ENCODE measurements around the gene FUT7.

The FUT7 gene

DNA sequence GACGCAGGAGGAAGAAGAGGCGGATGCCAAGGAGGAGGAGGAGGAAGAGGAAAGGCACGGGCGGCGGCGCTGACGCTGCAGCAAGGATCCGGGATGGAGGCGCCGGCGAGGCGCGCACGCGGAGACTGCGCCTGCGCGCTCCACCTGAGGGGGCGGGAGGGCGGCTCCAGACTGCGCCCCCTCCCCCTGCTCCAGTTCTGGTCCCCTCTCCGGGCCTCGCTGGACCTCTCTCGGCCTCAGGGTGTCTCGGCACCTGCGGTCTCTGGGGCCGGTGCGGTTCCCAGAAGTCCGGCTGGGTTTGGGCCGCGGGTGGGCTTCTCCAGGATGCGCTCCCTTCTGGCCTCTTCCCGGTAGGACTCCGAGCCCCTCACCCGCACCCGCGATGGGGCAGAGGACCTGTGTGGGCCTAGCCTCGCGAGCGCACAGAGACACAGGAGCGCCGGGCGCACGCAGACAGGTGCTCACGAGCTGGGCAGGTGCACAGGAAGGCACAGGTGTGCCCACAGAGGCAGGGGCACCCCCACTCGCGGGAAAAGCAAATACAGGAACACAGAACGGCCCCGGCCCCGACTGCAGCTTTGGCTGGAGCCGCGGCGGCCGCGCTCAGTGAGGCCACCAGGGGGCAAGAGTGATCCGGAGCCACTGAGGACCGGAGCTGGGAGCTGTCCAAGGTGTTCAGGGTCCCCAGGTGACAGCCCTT is 14.3 kb upstream of the FUT7 start, which contains the start of gene NPDC1 (continued):
- no peak for TF ChIP-seq ZNF362 (tag by site-specific recombination; IDR thresholded peaks at IDR 0.05)
- TF ChIP-seq HOXA7 (CRISPR knock-in tag; IDR thresholded peaks at IDR 0.05; ENCODE audit: borderline replicate concordance), result no peak
- no peak for TF ChIP-seq ZNF223 (tag by site-specific recombination; IDR thresholded peaks at IDR 0.05)
- no peak for TF ChIP-seq ZNF391 (tag by site-specific recombination; IDR thresholded peaks at IDR 0.05; ENCODE audit: borderline replicate concordance, low read depth)
- peak; percentile 67 for TF ChIP-seq KLF1 (tag by site-specific recombination; IDR thresholded peaks at IDR 0.05)
- TF ChIP-seq ZNF394 (tag by site-specific recombination; IDR thresholded peaks at IDR 0.05; ENCODE audit: borderline replicate concordance), result peak; percentile 43; the same call in 1 of the 2 replicates
- TF ChIP-seq ZNF621 (tag by site-specific recombination; IDR thresholded peaks at IDR 0.05), result no peak
- TF ChIP-seq ZSCAN18 (tag by site-specific recombination; IDR thresholded peaks at IDR 0.05), result no peak
- peak; percentile 74 for TF ChIP-seq SP3 (tag by site-specific recombination; IDR thresholded peaks at IDR 0.05)
- peak; percentile 91 for TF ChIP-seq EGR2 (tag by site-specific recombination; IDR thresholded peaks at IDR 0.05; ENCODE audit: low read depth)
- no peak for TF ChIP-seq KLF10 (tag by site-specific recombination; IDR thresholded peaks at IDR 0.05)
- TF ChIP-seq, protein P1, sequence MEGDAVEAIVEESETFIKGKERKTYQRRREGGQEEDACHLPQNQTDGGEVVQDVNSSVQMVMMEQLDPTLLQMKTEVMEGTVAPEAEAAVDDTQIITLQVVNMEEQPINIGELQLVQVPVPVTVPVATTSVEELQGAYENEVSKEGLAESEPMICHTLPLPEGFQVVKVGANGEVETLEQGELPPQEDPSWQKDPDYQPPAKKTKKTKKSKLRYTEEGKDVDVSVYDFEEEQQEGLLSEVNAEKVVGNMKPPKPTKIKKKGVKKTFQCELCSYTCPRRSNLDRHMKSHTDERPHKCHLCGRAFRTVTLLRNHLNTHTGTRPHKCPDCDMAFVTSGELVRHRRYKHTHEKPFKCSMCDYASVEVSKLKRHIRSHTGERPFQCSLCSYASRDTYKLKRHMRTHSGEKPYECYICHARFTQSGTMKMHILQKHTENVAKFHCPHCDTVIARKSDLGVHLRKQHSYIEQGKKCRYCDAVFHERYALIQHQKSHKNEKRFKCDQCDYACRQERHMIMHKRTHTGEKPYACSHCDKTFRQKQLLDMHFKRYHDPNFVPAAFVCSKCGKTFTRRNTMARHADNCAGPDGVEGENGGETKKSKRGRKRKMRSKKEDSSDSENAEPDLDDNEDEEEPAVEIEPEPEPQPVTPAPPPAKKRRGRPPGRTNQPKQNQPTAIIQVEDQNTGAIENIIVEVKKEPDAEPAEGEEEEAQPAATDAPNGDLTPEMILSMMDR (tag by site-specific recombination; IDR thresholded peaks at IDR 0.05), result peak; percentile 87
- TF ChIP-seq ZBTB49 (tag by site-specific recombination; IDR thresholded peaks at IDR 0.05; ENCODE audit: low read depth), result no peak
- peak; percentile 33; the same call in 1 of the 2 replicates for TF ChIP-seq ZNF76 (tag by site-specific recombination; IDR thresholded peaks at IDR 0.05; ENCODE audit: borderline replicate concordance, low read depth)
- peak; percentile 86; the same call in 1 of the 2 replicates for TF ChIP-seq ZBTB1 (tag by site-specific recombination; IDR thresholded peaks at IDR 0.05)
- TF ChIP-seq AEBP2 (tag by site-specific recombination; IDR thresholded peaks at IDR 0.05; ENCODE audit: borderline replicate concordance), result no peak
- TF ChIP-seq GLI4 (tag by site-specific recombination; IDR thresholded peaks at IDR 0.05), result no peak
- peak; percentile 96 for TF ChIP-seq BCL11A (tag by site-specific recombination; IDR thresholded peaks at IDR 0.05; ENCODE audit: low read depth)
- peak; percentile 40; the same call in 1 of the 2 replicates for TF ChIP-seq PRDM2 (tag by site-specific recombination; IDR thresholded peaks at IDR 0.05; ENCODE audit: borderline replicate concordance)
- peak; percentile 84; the same call in 1 of the 2 replicates for TF ChIP-seq ZNF513 (tag by site-specific recombination; IDR thresholded peaks at IDR 0.05)

All from HEK293 (cell line).